NCI-H526 treated with DMSO at 0.1 percent for 48 hours (cell line): ENCODE measurements around the gene NRG2.

ENCODE experiments used
- DNase-seq: peaks from one replicate; lab custom pipeline; 2025; lab: John Stamatoyannopoulos, UW

Gene NRG2

DNA sequence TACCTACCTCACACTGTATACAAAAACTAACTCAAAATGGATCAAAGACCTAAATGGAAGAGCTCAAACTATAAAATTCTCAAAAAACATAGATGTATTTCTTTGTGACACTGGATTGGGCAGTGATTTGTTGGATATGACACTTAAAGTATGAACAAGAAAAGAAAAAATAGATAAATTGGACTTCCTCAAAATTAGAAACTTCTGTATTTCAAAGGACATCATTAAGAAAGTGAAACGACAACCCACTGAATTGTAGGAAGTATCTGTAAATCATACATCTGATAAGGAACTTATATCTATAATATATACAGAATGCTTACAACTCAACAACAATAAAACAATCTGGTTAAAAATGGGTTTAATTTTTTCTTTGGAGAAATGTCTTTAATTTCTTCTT, 96.7 kb downstream of the NRG2 start:
- no peak for DNase-seq

DNA sequence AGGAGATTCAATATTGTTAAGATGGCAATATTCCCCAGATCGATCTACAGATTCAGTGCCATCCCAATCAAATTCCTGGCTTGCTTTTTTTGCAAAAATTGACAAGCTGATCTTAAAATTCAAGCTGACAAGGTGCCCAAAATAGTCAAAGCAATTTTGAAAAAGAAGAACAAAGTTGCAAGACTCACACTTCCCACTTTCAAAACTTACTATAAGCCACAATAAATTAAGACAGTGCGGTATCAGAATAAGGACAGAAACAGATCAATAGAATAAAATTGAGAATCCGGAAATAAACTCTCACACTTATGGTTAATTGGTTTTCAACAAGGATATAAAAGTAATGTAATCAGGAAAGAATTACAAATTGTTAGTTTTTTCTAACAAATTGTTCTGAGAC, 97.1 kb downstream of the NRG2 start:
- no peak for DNase-seq

DNA sequence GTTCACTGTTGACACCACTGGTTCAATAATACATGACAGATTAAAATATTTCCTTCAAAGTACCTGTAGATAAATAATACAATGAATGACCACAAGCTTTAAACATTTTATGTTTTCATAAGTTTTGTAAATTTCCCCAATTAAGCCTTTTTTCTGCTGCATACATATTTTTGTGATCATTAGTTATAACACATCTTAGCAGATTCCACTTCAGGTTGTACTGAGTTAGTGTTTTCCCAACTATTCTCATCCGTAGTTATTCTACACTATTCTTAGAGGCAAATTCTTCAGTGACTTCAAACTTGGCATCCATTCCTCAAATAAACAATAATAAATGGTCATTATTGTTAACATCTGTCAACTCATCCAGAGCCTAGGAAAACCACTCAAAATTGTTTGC, 100.9 kb downstream of the NRG2 start:
- no peak for DNase-seq

DNA sequence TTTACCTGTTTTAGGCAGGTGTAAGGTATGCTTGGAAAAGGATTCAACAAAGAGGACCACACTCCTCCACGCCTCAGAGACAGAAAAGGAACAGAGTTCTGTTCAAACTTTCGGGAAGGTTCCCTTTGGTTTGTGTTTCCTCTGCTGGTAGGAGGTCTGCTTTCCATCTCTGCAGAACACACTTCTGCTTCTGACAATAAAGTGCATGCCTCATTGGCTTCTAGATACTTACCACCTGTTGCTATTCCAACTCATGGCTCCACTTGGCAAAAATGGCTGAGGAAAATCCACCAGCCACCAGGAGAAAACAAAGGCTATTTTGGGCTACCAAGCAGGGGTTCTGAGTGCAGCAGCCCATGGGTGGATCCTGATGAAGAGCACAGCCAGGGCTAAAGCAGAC, 112.7 kb downstream of the NRG2 start:
- no peak for DNase-seq

DNA sequence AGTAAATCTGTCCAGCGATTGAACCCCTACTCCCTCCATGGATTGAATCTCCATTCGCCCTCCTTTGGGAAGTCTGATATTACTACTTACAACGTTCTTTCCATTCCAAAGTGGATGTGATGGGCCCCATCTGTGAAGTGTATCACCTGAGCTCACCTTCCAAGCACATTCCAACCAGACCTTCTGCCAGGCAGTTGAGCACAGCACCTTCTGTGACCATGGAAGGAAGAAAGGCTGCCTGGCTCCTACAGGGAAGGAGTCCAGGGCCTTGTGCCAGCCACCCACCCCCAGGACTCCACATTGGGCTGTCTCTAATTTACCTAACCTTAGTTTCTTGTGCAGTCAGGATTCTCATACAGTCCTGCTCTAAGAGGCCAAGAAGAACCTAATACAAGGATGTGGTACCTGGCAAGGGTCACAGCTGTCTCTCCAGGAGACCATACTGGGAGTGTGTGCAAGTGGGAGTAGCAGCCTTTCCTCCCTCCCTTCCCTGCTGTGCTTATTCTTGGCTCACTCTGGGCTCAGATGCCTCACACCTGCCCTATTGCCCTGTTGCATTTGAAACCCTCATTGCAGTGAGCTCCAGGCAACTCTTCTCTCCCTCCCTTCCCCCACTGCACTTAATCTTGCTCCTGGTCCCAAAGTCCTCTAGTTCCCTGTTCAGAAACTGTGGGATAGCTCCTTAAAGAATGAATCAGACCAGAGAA, 116.1 kb downstream of the NRG2 start:
- no peak for DNase-seq

DNA sequence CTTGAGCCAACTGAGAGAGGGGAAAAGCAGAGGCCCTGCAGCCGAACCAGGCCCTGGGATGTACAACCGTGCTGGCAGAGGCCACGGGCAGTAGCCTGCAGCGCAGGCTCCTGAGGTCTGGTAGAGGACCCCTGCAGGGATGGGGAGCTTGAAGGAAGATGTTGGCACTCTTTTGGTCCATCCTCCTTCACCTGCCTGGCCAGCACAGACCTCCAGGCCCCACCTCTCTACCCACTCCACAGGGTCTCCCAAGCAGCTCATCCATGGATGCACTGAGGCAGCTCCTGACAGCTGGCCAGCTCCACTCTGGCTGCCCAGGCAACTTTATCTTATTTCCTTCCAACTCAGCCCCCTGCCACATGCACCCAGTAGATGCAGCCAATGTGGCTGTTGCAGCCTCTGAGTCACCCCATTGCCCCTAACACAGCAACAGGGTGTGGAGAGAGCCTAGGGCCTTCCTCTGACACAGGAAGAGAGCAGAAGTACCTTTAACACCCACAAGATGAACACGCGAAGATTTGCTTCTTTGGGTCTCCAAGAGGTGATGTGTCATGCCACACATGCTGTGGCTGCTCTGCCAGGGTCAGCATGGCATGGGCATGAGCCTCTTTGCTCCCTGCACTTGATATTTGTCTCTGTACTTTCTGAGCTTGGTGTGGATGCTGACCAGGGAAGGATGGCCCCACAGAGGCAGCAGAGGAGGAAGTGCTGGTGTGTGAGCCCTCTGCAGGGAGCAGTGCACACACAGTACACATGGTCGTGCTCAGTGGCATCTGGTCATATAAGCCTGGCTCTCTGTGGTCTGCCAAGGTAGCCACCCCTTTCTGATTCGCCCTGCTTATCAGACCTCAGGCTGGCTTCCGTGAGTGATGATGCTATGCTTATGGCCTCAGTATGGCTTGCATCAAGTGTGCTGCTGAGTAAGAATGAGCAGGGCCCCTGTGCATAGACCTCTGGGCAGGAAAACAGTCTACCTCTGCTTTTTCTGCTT, 117.2 kb downstream of the NRG2 start:
- no peak for DNase-seq

DNA sequence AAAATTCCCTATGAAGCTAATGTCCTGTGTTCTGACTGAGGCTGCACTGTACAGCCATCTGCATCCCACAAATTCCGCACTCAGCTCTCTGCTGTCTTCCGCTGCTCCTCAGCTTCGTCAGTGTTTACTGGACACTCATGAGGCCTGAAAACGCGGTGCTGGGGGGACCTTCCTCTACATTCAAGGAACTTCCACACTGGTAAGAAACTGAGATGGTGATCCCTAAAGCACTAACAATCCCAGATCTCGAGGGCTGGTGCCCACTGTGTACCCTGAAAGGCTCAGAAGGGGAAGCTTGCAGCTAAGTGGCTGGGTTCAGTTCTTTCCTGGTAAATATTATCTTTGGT, 117.9 kb downstream of the NRG2 start:
- no peak for DNase-seq

DNA sequence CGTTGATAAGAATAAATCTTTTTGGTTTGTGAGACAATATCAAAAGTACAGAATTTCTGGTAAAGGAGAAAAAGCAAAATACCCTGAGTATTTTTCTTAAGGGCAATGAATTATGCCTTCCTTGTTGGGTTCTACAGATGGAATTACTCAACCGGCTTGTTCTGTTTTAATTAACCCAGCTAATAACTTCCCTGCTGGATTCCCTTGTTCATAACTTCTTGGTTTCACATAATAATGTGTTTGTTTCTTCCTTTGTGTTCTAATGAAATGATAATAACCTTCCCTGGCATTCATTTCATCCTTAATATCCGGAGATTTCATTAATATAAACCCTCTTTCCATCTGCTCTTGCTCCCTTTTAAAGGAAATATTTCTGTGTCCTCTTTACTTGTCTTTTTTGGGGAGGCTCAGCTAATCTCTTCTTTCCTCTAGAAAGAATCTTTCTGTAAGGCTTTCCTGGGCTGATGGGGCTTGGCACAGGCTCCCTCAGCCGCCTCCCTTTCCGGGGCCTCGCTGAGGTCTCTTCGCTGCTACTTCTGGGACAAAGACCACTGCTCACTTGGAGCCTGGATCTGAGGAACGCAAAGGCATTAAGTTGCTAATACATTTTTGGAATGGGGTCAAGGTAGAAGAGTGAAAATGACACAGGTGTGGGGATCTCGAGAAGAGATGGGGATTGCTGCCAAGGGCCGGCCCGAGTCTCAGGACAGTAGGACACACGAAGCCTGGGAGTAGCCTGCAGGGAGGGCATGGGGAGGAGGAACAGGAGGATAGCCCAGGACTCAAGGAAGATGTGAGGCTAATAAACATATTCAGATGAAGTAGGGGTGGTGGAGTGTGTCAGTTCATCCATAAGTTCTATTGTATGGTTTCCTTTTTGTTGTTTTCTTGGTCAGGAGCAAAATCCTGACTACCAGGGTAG, 118.5 kb downstream of the NRG2 start:
- DNase-seq: no peak

DNA sequence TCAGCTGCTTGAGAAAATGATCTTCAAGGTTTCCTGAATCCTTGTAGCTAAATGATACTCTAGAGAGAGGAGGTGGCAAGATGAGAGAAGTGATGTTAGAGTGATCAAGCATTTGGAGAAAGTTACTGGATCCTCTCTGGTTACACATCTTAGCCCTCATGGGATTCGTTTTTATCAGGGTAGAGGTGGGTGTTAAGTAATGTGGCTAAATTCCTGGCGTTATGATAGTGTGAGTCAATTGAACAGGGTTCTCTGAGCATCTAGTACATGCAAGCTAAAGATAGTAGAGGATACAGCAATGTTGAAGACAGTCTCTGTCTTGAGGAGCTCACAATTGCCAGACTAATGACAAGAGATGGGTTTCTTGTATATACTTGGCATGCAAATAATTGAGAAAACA, 123.8 kb downstream of the NRG2 start:
- no peak for DNase-seq

DNA sequence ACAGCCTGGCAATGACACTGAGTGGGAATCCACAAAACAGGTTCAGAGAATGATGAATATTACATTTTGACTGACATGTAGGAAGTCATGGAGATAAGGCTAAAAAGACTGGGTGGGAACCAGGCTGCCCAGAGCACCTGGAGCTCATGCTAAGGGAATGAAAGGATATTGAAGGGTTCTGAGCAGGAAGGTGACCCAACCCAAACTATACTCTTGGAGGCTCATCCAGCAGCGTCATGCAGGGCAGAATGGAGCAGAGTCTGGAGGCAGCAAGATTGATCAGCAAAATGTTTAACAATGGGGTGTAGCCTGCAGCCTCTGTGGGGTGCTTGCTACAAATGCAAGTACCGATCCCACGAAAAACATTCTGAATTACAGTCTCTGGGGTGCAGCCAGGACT, 127.3 kb downstream of the NRG2 start:
- no peak for DNase-seq

DNA sequence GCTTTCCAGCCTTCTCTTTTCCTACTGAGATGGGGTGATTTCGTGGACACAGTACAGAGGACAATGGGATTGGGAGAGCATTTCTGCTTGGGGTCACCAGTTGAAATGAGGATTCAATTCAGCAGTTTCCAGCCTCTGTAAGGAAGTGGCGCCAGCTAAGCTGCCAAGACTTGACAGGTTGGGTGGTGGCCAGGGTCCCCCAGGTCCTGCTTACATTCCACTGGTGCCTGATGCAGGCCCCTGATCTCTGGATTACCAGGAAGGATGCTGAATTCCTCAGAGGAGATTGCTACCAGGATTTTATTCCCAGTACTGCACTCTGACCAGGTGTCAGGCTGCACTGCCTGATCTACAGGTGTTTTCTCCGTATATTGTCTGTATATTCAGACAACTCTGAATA, 127.8 kb downstream of the NRG2 start:
- no peak for DNase-seq

DNA sequence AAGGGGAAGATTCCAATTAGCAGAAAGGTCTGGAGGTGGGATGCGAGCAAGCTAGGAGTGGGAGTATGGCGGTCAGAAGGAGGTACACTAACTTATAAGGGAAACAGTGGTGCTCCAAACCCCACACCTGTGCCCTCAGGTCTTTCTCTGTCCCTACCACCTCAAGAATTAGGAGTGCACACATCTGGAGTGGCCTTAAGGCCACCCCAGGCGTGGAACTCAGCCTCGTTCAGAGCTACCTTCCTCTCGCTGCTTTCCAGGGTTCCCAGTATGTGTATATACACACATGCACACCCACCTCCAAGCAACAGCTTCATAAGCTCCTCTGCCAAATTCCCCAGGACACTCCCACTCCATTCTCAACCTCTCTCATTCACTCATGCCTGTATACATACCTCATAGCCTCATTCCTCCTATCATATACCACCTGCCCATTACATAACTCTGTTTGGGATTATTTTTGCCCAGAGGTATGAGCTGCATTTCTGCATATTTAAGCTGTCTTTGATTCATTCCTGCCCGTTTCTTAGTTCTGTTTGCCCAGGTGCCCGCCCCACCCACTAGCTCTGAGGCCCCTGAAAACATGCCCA, 128.8 kb downstream of the NRG2 start:
- no peak for DNase-seq

DNA sequence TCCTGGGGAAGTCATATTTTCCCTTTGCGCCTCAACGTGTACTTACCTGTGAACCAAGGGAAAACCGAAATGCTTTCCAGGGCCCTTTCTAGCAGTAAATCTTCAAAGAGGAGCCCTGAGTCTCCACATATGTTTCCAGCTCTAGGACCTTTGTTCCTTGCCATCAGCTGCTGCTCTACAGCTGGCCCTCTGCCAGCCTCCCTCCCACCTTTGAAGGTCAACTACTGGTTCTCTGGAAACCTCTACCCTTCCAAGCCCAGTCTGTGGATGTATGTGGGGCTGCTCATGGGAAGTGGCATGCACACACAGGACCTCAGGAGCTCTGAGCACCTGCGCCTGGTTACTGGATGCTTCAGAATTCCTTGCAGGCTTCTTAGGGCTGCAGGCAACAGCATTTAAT, 130.3 kb downstream of the NRG2 start:
- no peak for DNase-seq

DNA sequence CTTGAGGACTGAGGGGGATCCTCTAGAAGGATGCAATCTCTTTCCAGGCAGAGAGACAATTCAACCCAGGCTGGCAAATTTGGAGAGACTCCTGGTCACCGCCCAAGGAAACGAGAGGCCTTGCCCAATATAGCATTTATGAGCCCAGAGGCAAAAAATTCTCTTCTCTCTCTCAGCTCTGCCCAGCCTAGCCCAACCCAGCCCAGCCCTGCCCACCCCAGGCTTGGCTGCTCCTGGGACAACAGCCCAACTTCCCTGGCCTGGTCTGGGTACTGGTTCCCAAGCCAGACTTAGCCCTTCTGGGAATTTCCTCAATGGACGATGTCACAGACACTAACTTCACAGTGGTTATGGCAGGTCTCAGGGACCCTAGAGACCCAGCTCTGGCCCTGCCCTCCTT, 130.9 kb downstream of the NRG2 start:
- no peak for DNase-seq

DNA sequence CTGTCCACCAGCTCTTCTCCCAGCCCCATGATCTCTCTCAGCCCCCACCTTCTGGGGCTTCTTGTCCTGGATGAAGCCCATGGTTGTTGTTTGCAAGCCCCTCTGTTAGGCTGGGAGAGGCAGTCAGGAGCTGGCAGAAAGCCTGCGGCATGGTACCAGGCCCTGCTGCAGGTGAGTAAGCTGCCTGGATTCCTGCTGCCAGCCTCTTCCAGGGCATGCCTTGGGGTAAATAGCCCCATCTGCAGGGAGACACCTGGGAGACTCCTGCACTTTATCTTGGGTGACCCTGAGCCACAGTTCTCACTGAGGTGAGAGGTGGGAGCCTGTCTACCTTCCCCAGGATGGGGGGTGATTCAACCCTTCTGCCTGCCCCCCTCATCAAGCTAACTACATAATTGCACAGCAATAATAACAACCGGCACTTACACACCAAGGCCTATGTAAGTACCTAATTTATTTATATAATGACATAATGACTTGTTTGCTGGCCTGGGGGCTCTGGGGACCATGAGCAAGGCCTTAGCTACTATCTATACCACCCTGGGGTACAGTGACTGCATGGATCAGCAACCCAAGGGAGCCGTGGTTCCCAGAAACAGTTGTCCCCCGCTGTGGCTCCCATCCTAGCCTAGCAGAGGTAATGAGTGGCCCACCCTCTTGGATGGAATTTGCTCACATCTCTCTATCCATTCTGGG, 131.5 kb downstream of the NRG2 start:
- no peak for DNase-seq

DNA sequence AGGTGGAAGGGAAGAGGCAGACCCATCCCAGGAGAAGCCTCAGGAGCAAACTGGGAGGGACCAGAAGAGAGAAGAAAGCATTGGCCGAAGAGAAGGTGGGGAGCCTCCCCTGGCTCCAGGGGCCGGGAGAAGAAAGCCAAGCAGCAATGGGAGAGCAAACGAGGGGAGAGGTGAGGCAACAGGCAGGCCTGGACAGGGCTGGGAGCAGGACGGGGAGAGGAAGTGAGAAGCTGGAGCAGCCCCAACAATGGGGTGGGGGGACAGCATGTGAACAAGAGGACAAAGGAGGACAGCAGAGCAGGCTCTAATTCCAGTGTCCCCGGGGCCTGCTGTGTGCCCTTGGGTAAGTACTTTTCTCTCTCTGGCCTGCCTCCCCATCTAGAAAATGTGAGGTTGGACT, 132.2 kb downstream of the NRG2 start:
- no peak for DNase-seq

DNA sequence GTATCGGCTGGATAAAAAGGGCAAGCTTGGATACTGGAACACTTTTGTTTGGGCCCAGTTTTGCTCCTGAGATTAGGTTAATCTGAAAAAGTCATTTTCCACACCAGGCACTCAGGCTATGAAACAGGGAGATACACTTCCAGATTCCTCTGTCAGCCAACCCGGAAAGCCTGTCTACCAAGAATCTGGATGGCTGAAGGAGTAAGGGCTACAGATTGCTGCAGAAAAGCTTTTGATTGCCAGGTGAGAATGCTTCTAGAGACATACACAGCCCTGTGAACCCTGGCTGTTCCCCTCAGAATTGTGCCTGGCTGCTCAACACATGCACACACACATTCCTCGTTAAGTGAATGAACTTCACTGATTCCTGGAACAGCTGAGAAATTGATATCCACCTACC, 133.1 kb downstream of the NRG2 start:
- DNase-seq: no peak

DNA sequence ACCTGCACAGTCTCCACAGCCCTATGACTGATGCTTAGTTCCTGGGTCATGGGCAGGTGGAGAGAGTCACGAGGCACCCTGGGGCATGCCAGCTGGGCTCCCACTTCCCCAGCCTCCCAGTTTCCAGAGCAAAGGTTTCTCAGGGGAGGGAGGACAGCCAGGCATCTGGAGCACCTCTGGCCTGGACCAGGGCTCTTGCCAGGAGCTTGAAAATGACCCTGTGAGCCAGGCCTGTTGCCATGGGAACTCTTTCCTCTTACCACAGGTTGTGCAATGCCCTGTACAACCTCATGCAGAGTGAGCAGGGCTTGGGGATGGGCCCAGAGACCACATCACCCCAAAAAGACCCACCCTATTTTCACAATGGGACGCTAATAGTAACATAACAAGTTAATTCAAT, 134.3 kb downstream of the NRG2 start:
- DNase-seq: no peak

DNA sequence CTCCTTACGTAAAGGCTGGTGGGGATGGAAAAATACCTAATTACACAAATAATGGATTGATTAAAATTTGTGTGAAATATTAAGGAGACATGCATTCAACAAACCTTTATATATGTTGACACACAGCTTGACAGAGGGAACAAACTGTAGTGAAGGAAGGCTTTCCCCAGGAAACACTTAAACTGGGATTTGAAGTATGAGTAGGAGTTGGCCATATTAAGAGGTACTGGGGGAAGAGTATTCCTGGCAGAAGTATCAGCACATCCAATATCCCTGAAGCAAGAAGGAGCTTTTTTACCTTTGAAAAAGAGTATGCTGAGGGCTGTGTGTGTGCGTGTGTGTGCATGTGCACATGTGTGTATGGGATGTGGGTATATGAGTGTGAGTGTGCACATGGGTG, 136.4 kb downstream of the NRG2 start:
- DNase-seq: no peak

DNA sequence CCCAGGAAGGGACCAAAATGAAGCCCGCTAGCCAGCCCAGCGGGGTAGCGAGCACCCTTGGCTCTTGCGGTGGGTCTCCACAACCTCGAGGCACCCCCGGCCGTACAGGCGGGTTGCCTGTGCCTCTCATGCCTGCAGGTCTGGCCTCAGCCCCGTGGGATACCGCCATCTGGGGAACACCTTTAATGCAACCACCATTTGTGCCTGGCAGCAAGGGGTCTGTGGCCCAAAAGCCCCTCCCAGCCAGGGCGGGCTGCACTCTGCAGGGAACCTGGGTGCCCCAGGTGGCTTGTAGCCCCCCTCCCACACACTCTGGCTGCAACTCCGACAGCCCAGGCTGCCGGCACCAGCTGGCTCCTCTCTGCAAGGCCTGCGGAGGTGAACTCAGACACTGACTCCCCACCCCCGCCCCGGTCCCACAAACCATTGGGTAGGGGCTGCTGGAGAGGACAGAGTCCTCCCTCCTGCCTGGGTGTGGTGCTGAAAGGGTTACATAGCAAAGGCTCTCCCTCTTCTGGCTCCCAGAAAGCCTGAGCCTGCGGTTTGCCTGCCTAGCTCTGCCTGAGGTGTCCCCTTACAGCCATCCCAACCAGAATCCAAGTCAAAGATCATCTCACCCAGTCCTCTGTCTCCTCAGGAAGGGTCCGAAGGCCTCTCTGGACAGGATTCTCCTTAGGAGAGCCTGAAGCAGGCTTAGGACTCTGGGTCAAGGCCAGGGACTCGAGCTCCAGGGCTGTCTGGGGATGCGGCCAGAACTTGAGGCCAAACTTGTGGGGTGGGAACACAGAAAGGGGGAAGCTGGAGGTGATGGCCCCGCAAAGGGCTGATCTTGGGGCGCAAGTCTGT, 138.1 kb downstream of the NRG2 start:
- DNase-seq: peak; percentile 69

DNA sequence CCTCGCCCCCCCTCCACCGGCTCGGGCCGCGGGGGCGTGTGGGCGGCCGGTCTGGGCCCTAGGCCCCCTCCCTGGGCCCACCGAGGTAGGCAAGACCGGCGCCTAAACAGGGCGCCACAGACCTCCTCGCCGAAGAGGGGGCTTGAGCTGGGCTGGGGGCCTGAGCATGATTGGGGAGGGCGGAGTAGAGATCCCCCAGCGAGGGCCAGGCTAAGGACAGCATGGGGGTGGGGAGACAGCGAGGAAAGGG, 138.6 kb downstream of the NRG2 start:
- DNase-seq: no peak
